HG02571 (cell line): ENCODE results near the gene SOX4.

ENCODE experiments used
- ATAC-seq: cut with Tn5 transposase; IDR thresholded peaks from one replicate; pipeline ENCODE4 v1.9.1; 2021; ENCODE audit warnings: mild to moderate bottlenecking, moderate library complexity; ENCODE audit not compliant: unreplicated experiment

SOX4 gene

DNA sequence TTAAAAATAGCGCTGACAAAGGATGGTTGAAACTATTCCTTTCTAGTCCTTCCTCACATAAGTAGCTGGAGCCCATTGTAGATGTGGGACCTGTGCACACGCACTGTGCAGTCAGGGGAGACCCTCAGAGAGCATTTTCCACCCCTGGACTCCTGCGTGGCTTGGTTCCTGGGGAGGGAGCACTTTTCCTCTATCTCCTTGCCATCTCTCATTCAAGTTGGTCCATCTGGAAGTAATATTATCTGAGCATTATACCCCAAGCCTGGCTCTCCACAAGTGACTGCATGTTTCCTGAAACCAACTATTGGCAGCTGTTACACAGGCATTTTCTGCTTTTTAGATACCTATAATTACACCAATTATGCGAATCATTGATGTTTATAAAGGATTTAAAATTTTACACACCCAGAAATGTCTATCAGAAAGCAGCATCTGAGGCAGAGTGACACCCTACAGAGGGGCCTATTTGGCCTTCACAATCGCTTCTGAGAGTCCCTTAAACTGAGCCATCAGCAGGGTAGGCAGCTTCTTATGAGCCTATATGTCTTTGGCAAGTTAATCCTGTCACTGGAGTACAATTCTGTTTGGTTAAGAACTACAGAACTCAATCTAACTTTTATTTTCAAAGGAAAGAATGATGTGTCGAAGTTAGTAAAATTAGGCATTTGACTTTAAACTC lies 18.7 kb downstream of the SOX4 start:
- ATAC-seq, result no peak

DNA sequence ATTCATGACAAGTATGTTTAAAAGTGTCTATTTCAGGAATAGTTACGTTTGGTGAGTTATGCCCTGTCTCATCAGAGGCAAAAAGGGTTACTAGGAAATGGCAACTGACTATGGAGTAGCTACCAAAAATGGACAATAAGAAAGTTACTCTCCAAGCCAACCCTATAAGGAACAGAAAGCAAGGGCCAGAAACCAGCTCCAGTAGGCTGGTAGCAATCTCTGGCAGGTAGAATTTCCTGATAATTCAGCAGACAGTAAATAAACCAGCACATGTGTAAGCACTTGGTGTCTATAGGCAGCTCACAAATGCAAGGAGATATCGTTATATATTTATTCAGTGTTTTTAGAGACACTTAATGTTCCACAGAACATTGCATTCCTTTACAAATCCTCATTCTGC lies 20.3 kb downstream of the SOX4 start:
- no peak for ATAC-seq

DNA sequence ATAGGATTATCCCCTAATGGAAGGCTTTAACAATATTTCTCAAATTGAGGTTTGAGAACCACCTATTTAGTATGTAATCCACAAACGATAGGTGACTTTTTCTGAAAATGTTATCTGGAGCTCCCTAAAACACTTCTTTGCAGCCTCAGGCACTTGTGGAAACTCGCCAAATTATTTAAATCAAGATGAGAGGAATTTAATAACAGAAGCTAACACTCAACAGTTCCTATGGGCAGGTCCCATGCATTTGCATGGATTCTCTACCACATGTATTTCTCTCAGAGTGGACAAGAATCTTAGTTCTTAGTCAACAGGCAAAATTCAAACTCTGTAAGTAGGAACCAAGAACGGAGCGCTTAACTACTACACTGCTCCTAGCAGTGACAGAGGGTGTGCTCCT lies 20.7 kb downstream of the SOX4 start:
- ATAC-seq, result no peak

DNA sequence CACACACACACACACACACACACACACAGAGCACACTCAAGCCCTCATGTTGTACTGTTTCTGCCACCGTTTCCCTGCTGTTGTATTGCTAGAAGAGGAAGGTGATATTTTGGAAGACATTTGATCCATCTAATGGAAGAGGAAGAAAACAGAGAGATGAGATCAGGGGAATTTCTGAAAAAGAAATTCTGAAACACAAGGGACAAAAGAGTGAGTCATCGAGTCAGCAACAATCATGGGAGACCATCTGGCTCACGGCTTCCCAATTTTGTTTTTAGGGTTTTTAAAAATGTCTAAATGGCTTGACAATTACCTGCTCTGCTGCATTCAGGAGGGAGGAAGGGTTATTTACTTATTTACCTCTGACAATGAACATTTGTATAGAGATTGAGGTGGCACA lies 22.0 kb downstream of the SOX4 start:
- ATAC-seq, result no peak

DNA sequence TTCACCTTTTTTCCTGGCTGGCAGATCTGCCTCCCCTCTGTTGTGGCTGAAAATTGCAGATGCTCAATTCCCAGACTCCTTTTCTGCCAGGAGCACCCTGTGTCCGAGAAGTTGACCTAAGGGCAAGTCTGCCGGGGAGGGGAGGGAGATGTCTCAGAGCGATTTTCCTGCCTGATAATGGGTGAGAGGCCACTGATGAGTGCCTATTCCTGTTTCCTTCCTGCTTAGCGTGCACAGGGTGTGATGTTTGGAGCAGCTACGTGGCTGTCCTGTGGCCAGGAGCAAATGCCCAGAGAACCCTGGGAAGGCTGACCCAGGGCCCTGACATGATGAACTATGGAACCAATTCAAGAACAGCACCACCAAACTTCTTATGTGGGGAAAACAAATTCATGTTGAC lies 22.5 kb downstream of the SOX4 start:
- ATAC-seq, result no peak

DNA sequence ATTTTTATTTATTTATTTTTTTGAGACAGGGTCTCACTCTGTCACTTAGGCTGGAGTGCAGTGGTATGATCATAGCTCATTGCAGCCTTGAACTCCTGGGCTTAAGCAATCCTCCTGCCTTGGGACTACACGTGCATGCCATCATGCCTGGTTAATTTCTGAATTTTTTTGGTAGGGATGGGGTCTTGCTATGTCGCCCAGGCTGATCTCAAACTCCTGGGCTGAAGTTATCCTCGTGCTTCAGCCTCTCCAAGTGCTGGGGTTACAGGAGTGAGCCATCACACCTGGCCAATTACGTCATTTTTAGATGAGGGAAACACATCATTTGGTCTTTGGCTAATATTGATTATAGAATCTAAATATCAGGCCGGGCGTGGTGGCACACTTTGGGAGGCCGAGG lies 32.1 kb downstream of the SOX4 start:
- ATAC-seq, result no peak

DNA sequence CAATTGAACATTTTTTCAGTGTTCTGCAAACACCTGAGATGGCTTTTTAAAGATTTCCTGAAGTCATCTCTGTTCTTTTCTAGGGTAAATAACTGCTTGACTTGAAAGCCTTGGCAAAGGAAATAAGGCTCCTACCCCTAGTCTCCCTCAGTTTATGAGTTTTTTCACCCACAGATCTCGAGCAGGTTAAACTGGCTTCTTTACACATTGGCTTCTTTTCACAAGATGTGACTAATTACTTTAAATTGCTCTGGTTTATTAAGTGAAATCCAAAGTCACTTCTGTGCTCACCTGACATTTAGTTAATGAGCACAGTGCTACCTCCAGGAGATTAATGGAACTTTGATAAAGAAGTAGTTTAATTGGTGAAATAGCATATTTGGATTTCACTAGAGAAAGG lies 33.2 kb downstream of the SOX4 start:
- no peak for ATAC-seq

DNA sequence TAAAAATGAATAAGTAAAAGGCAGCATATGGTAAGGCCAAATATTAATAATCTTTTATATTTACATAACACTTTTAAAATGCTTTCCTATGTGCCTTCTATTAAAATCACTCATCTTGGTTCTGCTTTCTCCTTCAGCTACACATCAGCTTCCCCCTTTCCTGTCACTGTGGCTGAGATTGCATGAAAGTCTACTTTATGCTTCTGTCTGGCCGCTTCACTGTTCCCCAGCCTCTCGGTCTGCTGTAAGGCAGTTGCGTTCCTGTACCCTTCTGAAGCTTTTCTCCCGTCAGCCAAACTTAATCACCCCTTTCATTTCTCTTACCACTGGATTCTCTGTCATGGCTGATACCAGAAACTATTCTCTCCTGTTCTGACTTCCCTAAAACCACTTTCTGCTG lies 34.6 kb downstream of the SOX4 start:
- ATAC-seq, result no peak

DNA sequence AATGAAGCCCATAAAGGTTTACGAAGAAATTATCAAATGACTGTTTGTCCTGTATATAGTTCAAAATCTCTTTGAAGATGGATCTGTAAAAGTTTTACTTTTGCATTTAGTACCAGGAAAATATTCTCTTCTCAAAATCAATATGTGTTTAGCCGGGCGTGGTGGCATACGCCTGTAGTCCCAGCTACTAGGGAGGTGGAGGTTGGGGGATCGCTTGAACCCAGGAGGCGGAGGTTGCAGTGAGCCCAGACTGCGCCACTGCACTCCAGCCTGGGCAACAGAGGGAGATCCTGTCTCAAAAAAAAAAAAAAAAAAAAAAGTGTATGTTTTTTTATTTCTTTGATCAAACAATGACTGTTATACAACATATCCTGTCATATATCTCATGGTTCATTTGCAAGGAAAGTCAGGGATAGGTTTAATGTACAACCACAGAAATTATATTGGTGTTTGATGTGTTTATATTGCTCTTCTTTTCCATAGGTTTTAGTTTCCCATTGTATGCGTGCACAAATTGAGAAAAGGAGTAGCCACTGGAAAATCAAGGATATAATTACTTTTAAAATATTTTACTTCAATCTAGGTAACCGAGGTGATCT lies 40.1 kb downstream of the SOX4 start:
- no peak for ATAC-seq

DNA sequence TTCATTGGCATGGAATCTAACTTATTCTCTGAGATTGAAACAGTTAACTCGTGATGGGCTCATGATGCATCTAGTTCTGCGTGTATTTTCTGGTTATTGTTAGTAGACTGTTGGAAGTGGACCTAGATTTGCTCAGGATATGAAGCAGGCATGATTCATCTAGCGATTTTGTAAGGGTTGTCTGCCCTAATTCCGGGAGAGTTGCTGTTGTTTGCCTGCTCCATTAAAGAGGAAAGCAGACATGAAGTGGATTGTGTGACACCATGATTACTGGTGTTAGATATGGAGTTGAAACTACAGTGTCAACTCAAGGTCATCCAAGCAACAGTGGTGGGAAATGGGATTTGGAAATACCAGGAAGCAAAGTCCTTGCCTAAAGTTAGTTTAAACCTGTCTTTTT lies 41.0 kb downstream of the SOX4 start:
- ATAC-seq, result no peak

DNA sequence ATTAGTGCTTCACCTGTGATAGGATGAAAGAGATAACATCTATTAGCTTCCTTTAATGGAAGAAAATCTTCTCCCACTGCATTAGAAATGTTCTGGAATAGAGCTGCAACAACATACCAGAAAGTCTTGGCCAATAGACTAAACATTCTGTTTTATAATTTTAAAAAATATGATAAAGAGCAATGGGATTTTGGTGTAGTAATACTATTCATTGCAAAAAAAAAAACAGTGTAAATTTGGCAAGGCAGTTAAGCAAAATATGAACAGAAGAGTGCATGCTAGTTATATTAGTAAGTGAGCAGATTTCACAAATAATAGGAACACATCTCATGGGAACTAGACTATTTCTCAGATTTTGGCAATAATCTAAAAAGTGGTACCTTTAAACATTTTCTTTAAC lies 43.3 kb downstream of the SOX4 start:
- ATAC-seq, result no peak

DNA sequence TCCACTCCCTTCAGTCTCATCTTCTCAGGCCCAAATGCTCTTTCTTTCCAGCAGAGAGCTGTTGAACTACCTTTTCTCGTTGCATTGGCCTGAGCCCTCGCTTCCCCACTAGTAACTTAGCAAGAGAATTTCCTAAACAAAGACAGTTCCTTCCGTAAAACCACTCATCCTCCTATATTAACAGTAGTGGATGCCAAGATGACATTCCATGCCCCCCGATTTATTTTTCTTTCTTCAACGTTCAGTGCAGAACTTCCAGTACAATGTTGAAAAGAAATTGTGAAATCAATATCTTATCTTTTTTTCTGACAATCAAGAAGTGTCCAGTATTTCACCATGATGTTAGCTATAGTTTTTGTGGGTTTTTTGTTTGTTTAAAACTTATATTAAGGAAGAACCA lies 45.8 kb downstream of the SOX4 start:
- ATAC-seq, result no peak
